Subcutaneous abdominal adipose tissue (tissue), 5 donors: ENCODE measurements around the gene CLDN3.
A peak's percentile ranks its signal among the peaks of the same experiment; 100 is the strongest.
"Not testable (repeated sequence)": the region's sequence is repeated elsewhere in the genome, so short reads cannot be mapped to it uniquely, and the experiment has no call there.

Experiments
- H3K27ac ChIP-seq: one replicate; pipeline ENCODE4 v1.7.0; 2013; ENCODE audit warnings: low read depth, mild to moderate bottlenecking, inconsistent platforms, low read length, moderate library complexity
- H3K27me3 ChIP-seq, 5 donors: one replicate each; pipeline ENCODE4 v1.7.0; 2013; ENCODE audit warnings: low read length in 5 of 5, inconsistent platforms in 1 of 5; ENCODE audit not compliant: control insufficient read depth in 5 of 5, insufficient read depth in 4 of 5
- H3K36me3 ChIP-seq, 5 donors: one replicate each; pipeline ENCODE4 v1.7.0; 2013; ENCODE audit warnings: low read length in 5 of 5; ENCODE audit not compliant: control insufficient read depth in 5 of 5, insufficient read depth in 5 of 5
- H3K4me1 ChIP-seq, 5 donors: one replicate each; pipeline ENCODE4 v1.7.0; 2013; ENCODE audit warnings: low read length in 5 of 5, mild to moderate bottlenecking in 3 of 5, moderate library complexity in 1 of 5; ENCODE audit not compliant: control insufficient read depth in 5 of 5, insufficient read depth in 5 of 5
- H3K4me3 ChIP-seq, 5 donors: one replicate each; pipeline ENCODE4 v1.7.0; 2013; ENCODE audit warnings: low read length in 5 of 5, low read depth in 1 of 5
- H3K9ac ChIP-seq, 5 donors: one replicate each; pipeline ENCODE4 v1.7.0; 2013; ENCODE audit warnings: low read length in 5 of 5, mild to moderate bottlenecking in 4 of 5, moderate library complexity in 3 of 5
- H3K9me3 ChIP-seq, 5 donors: one replicate each; pipeline ENCODE4 v1.7.0; 2013; ENCODE audit warnings: low read length in 5 of 5; ENCODE audit not compliant: control insufficient read depth in 5 of 5
- donor health status: healthy.
- donor health status: healthy.
- donor health status: healthy.
- donor health status: healthy.
- donor health status: healthy.

CLDN3 gene

GRCh38 chr7:73727952-73728351 is 42.1 kb downstream of the CLDN3 start:
- no peaks in the 10 kb centered on the region for H3K9me3 ChIP-seq
- H3K4me3 ChIP-seq = no peak overlapping the region
- no peaks in the 10 kb centered on the region for H3K4me1 ChIP-seq
- no peak overlapping the region for H3K27ac ChIP-seq
- no peak overlapping the region for H3K9ac ChIP-seq
- H3K27me3 ChIP-seq = peaks cover 0 to 5% (median 0%) of the 10 kb centered on the region in 5 donors
- no peaks in the 10 kb centered on the region for H3K36me3 ChIP-seq

- Histone ChIP-seq H3K9ac (no peak overlapping the region), H3K27me3 (peaks cover 0 to 5% (median 0%) of the 10 kb centered on the region in 5 donors), H3K36me3 (no peaks in the 10 kb centered on the region)
Measured at GRCh38 chr7:73726083-73726466, 44.0 kb downstream of the CLDN3 start.

GRCh38 chr7:73723813-73724212 is 46.3 kb downstream of the CLDN3 start:
- no peaks in the 10 kb centered on the region for H3K36me3 ChIP-seq
- H3K4me3 ChIP-seq = no peak overlapping the region
- H3K27ac ChIP-seq = no peak overlapping the region
- H3K27me3 ChIP-seq = peaks cover 0 to 5% (median 0%) of the 10 kb centered on the region in 5 donors
- H3K4me1 ChIP-seq = peaks cover 2 to 19% (median 10%) of the 10 kb centered on the region in 5 donors
- no peak overlapping the region for H3K9ac ChIP-seq
- H3K9me3 ChIP-seq = no peaks in the 10 kb centered on the region

More at GRCh38 chr7:73726083-73726466, 44.0 kb downstream of the CLDN3 start:
- Histone ChIP-seq H3K4me3 (no peak overlapping the region), H3K27ac (no peak overlapping the region), H3K4me1 (peaks cover 0 to 8% (median 2%) of the 10 kb centered on the region in 5 donors), H3K9me3 (no peaks in the 10 kb centered on the region)

GRCh38 chr7:73722785-73723184 is 47.3 kb downstream of the CLDN3 start:
- no peaks in the 10 kb centered on the region for H3K9me3 ChIP-seq
- no peak overlapping the region for H3K4me3 ChIP-seq
- H3K36me3 ChIP-seq = no peaks in the 10 kb centered on the region
- no peak overlapping the region for H3K9ac ChIP-seq
- no peak overlapping the region for H3K27ac ChIP-seq
- H3K27me3 ChIP-seq = peaks cover 0 to 5% (median 0%) of the 10 kb centered on the region in 5 donors
- H3K4me1 ChIP-seq = peaks cover 2 to 30% (median 21%) of the 10 kb centered on the region in 5 donors

GRCh38 chr7:73722182-73722581 is 47.9 kb downstream of the CLDN3 start:
- H3K36me3 ChIP-seq, H3K9me3 ChIP-seq, H3K4me3 ChIP-seq, H3K27ac ChIP-seq, H3K27me3 ChIP-seq, H3K9ac ChIP-seq: not testable (repeated sequence)
- H3K4me1 ChIP-seq = peaks cover 2 to 36% (median 25%) of the 10 kb centered on the region in 5 donors

GRCh38 chr7:73721377-73721817 is 48.7 kb downstream of the CLDN3 start:
- Histone ChIP-seq H3K4me1 (peaks cover 4 to 43% (median 31%) of the 10 kb centered on the region in 5 donors), H3K36me3 (no peaks in the 10 kb centered on the region), H3K27ac (peak overlapping the region; percentile 23), H3K9me3 (no peaks in the 10 kb centered on the region), H3K4me3 (no peak overlapping the region), H3K9ac (no peak overlapping the region), H3K27me3 (no peaks in the 10 kb centered on the region)

GRCh38 chr7:73720443-73720842 is 49.6 kb downstream of the CLDN3 start:
- not testable (repeated sequence) for H3K4me3 ChIP-seq, H3K9me3 ChIP-seq, H3K9ac ChIP-seq, H3K36me3 ChIP-seq, H3K27me3 ChIP-seq, H3K27ac ChIP-seq
- H3K4me1 ChIP-seq = peaks cover 5 to 52% (median 35%) of the 10 kb centered on the region in 5 donors

GRCh38 chr7:73719806-73720169 is 50.3 kb downstream of the CLDN3 start:
- no peaks in the 10 kb centered on the region for H3K27me3 ChIP-seq
- peaks cover 0 to 4% (median 0%) of the 10 kb centered on the region in 5 donors for H3K36me3 ChIP-seq
- H3K9ac ChIP-seq = no peak overlapping the region
- peak overlapping the region in 4 of 5 donors; percentile 36 to 61 (median 47) for H3K4me3 ChIP-seq
- no peaks in the 10 kb centered on the region for H3K9me3 ChIP-seq
- peaks cover 5 to 54% (median 35%) of the 10 kb centered on the region in 5 donors for H3K4me1 ChIP-seq
- H3K27ac ChIP-seq = no peak overlapping the region
